Mesenteric fat pad (tissue), 1 donor: ENCODE measurements around the gene AQP1. TPM values are rescaled to one million over a fixed set of nuclear protein-coding genes. Genes with fewer than 3 reads are reported as not detected.

Source experiments
- DNase-seq: peaks from one replicate; pipeline ENCODE4 v3.0.0-alpha.2; 2020; ENCODE audit warnings: low spot score
- total RNA-seq: library from RNA; stranded (reverse); fragmentation: NEBNext Ultra II Directional; extraction: Animal tissue kit (Norgen Biotek cat#: 25700); gene quantifications from one replicate; pipeline ENCODE4 v1.2.1, GENCODE V29; 2021
- donor health status: DM: yes; HTN: yes; CAD: no.

AQP1 gene
- total RNA-seq, 1 donor from 2014 or later = 140 TPM

GRCh38 chr7:30933124-30933974, 21.7 kb downstream of the AQP1 start:
- peak; percentile 82 for DNase-seq

DNA sequence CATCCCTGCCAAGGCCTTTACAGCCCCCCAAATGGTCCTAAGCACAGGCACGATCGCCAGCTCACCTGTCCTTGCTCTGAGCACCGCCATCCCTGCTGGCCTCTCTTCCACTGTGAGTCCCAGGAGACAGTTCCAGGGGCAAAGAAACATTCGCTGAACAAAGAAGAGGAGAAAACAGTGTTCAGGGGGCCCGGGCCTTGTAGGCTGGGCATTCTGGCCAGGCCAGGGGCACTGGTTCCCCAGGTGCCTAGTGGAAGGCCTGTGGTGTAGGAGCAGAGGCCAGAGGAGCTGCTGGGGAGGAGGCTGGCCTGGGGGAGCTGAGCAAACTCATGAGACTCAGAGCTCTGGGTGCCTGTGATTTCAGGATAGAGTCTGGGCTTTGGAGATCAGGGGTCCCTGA, 22.6 kb downstream of the AQP1 start:
- DNase-seq = peak; percentile 47

- DNase-seq = no peak
These were observed 23.3 kb downstream of the AQP1 start for GRCh38 chr7:30934732-30935568.

GRCh38 chr7:30935569-30935877, 23.9 kb downstream of the AQP1 start:
- no peak for DNase-seq

- DNase-seq = no peak
These were observed 25.1 kb downstream of the AQP1 start for GRCh38 chr7:30936650-30937245.

GRCh38 chr7:30937416-30937815, 25.8 kb downstream of the AQP1 start:
- no peak for DNase-seq

DNA sequence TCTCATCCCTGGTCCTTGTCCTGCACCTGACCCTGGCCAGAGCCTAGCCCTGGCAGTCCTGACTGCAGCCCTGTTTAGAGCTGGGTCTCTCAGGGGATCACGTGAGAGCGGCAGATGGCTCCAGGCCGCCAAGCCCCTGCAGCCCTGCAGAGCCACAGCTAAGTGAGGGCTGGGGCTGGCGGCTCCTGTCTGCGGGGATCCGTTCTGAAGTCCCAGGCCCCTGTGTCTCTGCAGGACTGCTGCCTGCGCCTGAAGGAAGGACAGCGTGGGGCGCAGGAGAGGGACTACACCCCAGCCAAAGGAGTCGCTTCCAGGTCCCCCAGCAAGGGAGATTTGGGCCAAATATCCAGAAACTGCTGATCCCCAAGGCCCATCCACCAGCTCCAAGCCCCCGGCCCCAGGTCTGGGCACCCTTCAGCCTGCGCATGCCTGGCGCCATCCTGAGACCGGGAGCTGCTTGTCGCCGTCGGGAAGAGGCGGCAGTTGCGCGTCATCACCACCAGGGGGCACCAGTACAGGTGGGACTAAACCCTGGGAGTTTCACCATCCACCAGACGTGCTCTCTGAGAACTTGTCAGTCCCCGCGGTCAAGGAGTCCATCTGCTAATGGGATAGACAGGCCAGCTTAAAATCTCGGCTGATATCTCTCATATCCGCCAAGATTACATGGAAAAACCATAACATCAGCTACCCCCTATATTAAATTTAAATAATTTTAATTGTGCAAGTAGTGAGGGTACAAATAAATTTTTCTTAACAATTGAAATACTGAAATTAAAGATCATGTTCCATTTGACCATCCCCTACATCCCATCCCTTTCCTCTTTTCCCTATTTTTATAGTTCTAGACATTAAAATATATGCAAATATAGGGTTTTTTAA, 27.0 kb downstream of the AQP1 start:
- DNase-seq = no peak

GRCh38 chr7:30941582-30942323, 30.1 kb downstream of the AQP1 start:
- DNase-seq = no peak

DNA sequence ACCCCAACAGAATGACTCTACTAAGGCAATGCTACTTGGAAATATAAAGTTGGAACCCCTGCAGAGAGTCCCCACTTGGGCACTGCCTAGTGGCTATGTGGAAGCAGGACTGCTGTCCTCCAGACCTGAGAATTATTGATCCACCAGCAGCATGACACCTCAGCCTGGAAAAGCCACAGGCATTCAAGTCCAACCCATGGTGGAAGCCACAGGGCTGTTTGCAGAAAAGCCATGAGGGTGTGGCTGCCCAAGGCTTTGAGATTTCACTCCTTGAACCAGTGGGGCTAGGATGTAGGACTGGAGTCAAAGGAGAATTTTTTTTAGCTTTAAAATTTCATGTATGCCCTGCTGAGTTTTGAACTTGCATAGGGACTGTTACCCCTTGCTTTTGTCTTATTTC, 38.5 kb downstream of the AQP1 start:
- DNase-seq = no peak

- DNase-seq = no peak
These were observed 43.3 kb downstream of the AQP1 start for GRCh38 chr7:30954914-30955313.

- no peak for DNase-seq
These were observed 45.1 kb downstream of the AQP1 start for GRCh38 chr7:30956704-30957103.

DNA sequence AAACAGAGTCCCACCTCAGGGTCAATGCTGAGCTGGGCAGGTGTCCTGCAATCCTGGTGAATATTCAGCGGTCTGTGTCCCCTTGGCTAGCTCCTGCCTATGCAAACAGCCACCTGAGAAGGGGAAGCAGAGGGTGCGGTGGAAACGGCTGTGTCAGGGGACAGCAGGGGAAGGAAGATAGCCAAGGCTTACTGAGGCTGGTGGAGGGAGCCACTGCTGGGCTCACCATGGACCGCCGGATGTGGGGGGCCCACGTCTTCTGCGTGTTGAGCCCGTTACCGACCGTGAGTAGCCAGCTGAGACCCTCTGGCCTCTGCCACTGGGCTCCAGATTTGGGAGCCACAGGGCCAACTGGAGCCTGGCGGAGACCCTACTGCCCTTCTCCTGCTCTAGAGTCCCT, 52.2 kb downstream of the AQP1 start, which contains the start of gene GHRHR:
Gene GHRHR, plus strand, starts transcription at position 112 of the 400 bp plus-strand sequence. Its CDS starts 116 bp downstream, at position 228.
- no peak for DNase-seq

DNA sequence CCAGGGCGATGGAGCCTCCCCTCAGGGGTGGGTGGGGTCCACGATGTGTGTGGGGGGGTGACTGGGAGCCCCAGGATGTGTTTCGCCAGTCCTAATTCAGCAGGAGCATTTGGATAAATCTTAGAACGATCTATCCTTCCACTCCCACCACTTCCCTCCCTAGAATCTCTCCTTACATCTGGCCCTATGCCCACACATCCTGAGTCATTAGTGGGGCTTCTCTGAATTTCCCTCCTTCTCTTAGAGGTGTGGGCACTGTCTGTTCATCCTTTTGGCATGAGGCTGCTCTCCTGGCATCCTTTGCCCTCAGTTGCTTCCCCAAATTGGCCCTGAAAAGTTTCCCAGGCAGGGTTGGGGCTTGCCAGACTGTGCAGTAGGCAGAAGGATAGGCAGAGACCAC, 53.7 kb downstream of the AQP1 start:
- DNase-seq = no peak

DNA sequence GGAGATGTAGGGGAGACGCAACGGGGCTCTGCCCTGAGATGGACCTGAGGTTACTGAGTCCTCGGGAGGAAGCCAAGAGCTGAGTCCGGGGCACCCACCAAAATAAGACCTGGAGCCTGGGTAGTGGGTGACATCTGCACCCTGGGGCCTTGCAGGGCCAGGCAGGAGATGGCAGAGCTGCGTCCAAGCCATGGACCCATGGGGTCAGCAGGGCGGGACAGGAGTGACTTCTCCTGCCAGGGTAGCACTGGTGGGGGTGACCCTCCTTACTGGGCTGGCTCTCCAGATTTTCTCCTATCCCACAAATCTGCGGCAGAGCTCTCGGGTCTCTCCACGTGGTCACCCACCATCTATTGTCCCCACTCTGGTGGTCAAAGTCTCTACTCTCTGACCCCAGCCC, 54.2 kb downstream of the AQP1 start:
- no peak for DNase-seq

DNA sequence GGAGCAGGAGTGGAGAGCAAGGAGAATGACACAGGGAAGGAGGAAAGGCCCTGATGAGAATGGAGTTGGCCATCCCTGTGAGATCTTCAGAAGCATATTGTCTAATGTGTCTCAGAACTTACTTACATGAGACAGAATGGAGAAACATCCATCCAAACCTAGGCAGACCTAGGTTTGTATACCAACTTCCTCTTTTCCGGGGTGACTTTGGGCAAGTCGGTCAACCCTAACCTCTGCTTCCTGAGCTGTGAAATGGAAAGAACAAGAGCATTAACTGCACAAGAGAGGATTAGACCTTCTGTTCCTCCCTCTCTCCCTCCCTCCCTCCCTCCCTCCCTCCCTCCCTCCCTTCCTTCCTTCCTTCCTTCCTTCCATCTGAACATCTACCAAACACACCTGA, 56.6 kb downstream of the AQP1 start:
- no peak for DNase-seq

- DNase-seq = no peak
These were observed 57.3 kb downstream of the AQP1 start for GRCh38 chr7:30968747-30969603.

GRCh38 chr7:30969604-30969970, 57.9 kb downstream of the AQP1 start:
- no peak for DNase-seq

DNA sequence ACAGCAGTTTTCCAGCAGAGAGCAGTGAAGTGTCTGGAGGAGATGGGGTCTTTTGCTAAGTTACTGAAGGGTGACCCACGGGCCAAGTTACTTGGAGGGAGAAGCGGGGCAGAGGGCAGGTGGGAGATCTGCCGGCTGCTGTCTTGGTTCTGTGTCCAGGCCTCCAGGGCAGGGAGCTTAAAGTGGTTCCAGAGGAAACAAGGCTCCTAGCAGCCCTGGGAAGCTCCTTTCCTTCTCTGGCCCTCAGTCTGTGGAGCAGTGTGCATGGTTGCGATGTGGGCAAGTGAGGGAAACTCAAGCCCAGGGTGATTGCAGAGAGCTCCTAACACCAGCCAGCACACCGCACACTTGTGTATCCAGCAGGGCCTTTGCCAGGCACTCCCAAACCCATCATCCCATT, 58.4 kb downstream of the AQP1 start:
- no peak for DNase-seq

DNA sequence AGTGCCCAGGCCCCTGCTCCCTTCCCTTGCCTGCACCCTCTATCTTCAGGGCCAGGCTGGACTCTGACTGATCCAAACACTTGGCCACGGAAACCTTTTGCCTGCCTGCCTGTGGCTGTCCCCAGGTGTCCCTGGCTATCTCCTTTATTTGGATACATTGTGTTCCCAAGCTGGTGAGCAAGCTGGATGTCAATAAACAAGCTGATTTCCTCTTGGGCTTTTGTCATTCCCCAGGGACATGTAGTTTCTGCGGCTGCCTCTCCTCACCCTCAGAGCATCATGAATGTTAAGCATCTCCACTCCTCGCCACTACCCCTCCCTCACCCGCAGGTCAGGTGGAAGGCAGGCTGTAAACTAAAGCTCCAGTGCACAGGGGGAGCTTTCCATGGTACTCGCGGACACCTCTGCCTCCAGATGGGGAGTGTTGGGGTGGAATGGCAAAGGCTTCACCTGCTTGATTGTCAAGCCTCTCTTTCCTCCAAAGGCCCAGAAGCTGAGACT, 59.0 kb downstream of the AQP1 start:
- DNase-seq = no peak
